EH (cell line): ENCODE data around the gene CCDC107.

Experiments
- DNase-seq: peaks from one replicate; pipeline ENCODE4 v3.0.0-alpha.2; 2015; ENCODE audit warnings: low read depth

CCDC107 gene

GRCh38 chr9:35684921-35685320 lies 26.8 kb downstream of the CCDC107 start:
- no peak for DNase-seq

GRCh38 chr9:35685506-35685905 lies 27.4 kb downstream of the CCDC107 start:
- no peak for DNase-seq

- peak; percentile 68 for DNase-seq
These were observed 28.4 kb downstream of the CCDC107 start for GRCh38 chr9:35686222-35687203.

GRCh38 chr9:35687306-35687705 lies 29.2 kb downstream of the CCDC107 start:
- no peak for DNase-seq

- no peak for DNase-seq
These were observed 30.0 kb downstream of the CCDC107 start for GRCh38 chr9:35687972-35688557.

GRCh38 chr9:35688558-35689541 lies 30.8 kb downstream of the CCDC107 start:
- DNase-seq, result peak; percentile 77

GRCh38 chr9:35689542-35690293 lies 31.6 kb downstream of the CCDC107 start, which contains the start of gene TPM2:
Gene TPM2 (minus strand): TSS chr9:35689925. CDS start chr9:35689817, 108 bp downstream.
- DNase-seq, result peak; percentile 96

- DNase-seq, result no peak
These were observed 32.2 kb downstream of the CCDC107 start for GRCh38 chr9:35690294-35690613.

GRCh38 chr9:35690614-35691333 lies 32.7 kb downstream of the CCDC107 start:
- peak; percentile 94 for DNase-seq

- DNase-seq, result no peak
These were observed 33.2 kb downstream of the CCDC107 start for GRCh38 chr9:35691334-35691650.

GRCh38 chr9:35691757-35692301 lies 33.7 kb downstream of the CCDC107 start:
- DNase-seq, result peak; percentile 61

- DNase-seq, result peak; percentile 30
These were observed 37.9 kb downstream of the CCDC107 start for GRCh38 chr9:35695943-35696401.

GRCh38 chr9:35696520-35697215 lies 38.6 kb downstream of the CCDC107 start:
- peak; percentile 53 for DNase-seq

- DNase-seq, result no peak
These were observed 39.4 kb downstream of the CCDC107 start for GRCh38 chr9:35697486-35697885.

- DNase-seq, result no peak
These were observed 40.1 kb downstream of the CCDC107 start for GRCh38 chr9:35698231-35698630.

- no peak for DNase-seq
These were observed 41.9 kb downstream of the CCDC107 start for GRCh38 chr9:35700031-35700430.

- DNase-seq, result no peak
These were observed 42.9 kb downstream of the CCDC107 start for GRCh38 chr9:35700942-35701341.

- no peak for DNase-seq
These were observed 44.6 kb downstream of the CCDC107 start for GRCh38 chr9:35702696-35703095.

GRCh38 chr9:35703906-35704672 lies 46.0 kb downstream of the CCDC107 start:
- DNase-seq, result no peak
